IPS DF 6.9 (cell line): ENCODE results near the gene MTO1.
"Not testable (repeated sequence)": the region's sequence is repeated elsewhere in the genome, so short reads cannot be mapped to it uniquely, and the experiment has no call there.

Source experiments
- DNase-seq: peaks from one replicate; pipeline ENCODE4 v3.0.0-alpha.2; 2013; ENCODE audit warnings: low read depth, low spot score
- H3K27ac ChIP-seq: one replicate; pipeline ENCODE4 v1.5.1; 2013; ENCODE audit warnings: low read length, control low read depth
- H3K27me3 ChIP-seq: 2 replicates; pipeline ENCODE4 v1.6.1; 2013; ENCODE audit warnings: mild to moderate bottlenecking, low read length; ENCODE audit not compliant: control insufficient read depth, insufficient read depth
- H3K36me3 ChIP-seq: 2 replicates; pipeline ENCODE4 v1.6.1; 2013; ENCODE audit warnings: low read length; ENCODE audit not compliant: control insufficient read depth, insufficient read depth
- H3K4me1 ChIP-seq: 2 replicates; pipeline ENCODE4 v1.6.1; 2013; ENCODE audit warnings: low read length; ENCODE audit not compliant: control insufficient read depth, insufficient read depth
- H3K4me3 ChIP-seq: 2 replicates; pipeline ENCODE4 v1.5.1; 2013; ENCODE audit warnings: mild to moderate bottlenecking, low read length
- H3K9me3 ChIP-seq: 2 replicates; pipeline ENCODE4 v1.6.1; 2013; ENCODE audit warnings: low read length, inconsistent platforms; ENCODE audit not compliant: control insufficient read depth, insufficient read depth
- WGBS: extraction: QIAGEN DNeasy Blood & Tissue Kit; methylation state at CpG from one replicate; pipeline ENCODE4 v1.1.7; 2013; ENCODE audit warnings: mixed read lengths, missing lambda C conversion rate; ENCODE audit not compliant: insufficient read length, insufficient coverage; 5-methylcytosine and 5-hydroxymethylcytosine counted together

Gene MTO1

GRCh38 chr6:73459474-73459873, 2.1 kb upstream of the MTO1 start:
- H3K36me3 ChIP-seq, H3K27me3 ChIP-seq, H3K9me3 ChIP-seq, H3K4me1 ChIP-seq, H3K27ac ChIP-seq, DNase-seq, H3K4me3 ChIP-seq: not testable (repeated sequence)
- WGBS = no CpG with 5 or more reads among the region's 7 CpGs

- Histone ChIP-seq H3K36me3 (no peaks in the 10 kb centered on the region), H3K4me3 (no peak overlapping the region), H3K9me3 (no peaks in the 10 kb centered on the region), H3K27me3 (no peaks in the 10 kb centered on the region), H3K27ac (no peak overlapping the region), H3K4me1 (no peaks in the 10 kb centered on the region)
- WGBS = no CpG with 5 or more reads among the region's 5 CpGs
- DNase-seq = no peak
Observed at GRCh38 chr6:73460056-73460455, 1.5 kb upstream of the MTO1 start.

GRCh38 chr6:73471686-73472290, 10.3 kb downstream of the MTO1 start:
- no peaks in the 10 kb centered on the region for H3K9me3 ChIP-seq
- no peak overlapping the region for H3K27ac ChIP-seq
- no peak overlapping the region for H3K4me3 ChIP-seq
- H3K27me3 ChIP-seq = no peaks in the 10 kb centered on the region
- no peaks in the 10 kb centered on the region for H3K4me1 ChIP-seq
- WGBS = no CpG with 5 or more reads among the region's 2 CpGs
- H3K36me3 ChIP-seq = peaks cover 12% of the 10 kb centered on the region; the same call in 1 of the 2 replicates
- no peak for DNase-seq

- WGBS = no CpG with 5 or more reads among the region's 10 CpGs
- H3K4me3 ChIP-seq = no peak overlapping the region
- no peaks in the 10 kb centered on the region for H3K4me1 ChIP-seq
- H3K9me3 ChIP-seq = no peaks in the 10 kb centered on the region
- peaks cover 6% of the 10 kb centered on the region; the same call in 1 of the 2 replicates for H3K36me3 ChIP-seq
- no peak overlapping the region for H3K27ac ChIP-seq
- H3K27me3 ChIP-seq = no peaks in the 10 kb centered on the region
- DNase-seq = no peak
Observed at GRCh38 chr6:73476723-73477122, 15.2 kb downstream of the MTO1 start.

- Histone ChIP-seq H3K4me3 (no peak overlapping the region), H3K9me3 (no peaks in the 10 kb centered on the region), H3K4me1 (no peaks in the 10 kb centered on the region), H3K27ac (no peak overlapping the region), H3K27me3 (no peaks in the 10 kb centered on the region), H3K36me3 (peaks cover 11% of the 10 kb centered on the region; the same call in 1 of the 2 replicates)
- no peak for DNase-seq
- no CpG with 5 or more reads among the region's 4 CpGs for WGBS
Observed at GRCh38 chr6:73477407-73477806, 15.9 kb downstream of the MTO1 start.

- no peak overlapping the region for H3K27ac ChIP-seq
- no CpG with 5 or more reads among the region's 12 CpGs for WGBS
- DNase-seq = no peak
- no peaks in the 10 kb centered on the region for H3K9me3 ChIP-seq
- peaks cover 8% of the 10 kb centered on the region; the same call in 1 of the 2 replicates for H3K36me3 ChIP-seq
- no peaks in the 10 kb centered on the region for H3K4me1 ChIP-seq
- H3K4me3 ChIP-seq = no peak overlapping the region
- H3K27me3 ChIP-seq = no peaks in the 10 kb centered on the region
Observed at GRCh38 chr6:73481969-73482368, 20.4 kb downstream of the MTO1 start.

GRCh38 chr6:73484438-73484837, 22.9 kb downstream of the MTO1 start:
- DNase-seq = no peak
- no CpG with 5 or more reads among the region's 2 CpGs for WGBS
- no peak overlapping the region for H3K27ac ChIP-seq
- no peak overlapping the region for H3K4me3 ChIP-seq
- no peaks in the 10 kb centered on the region for H3K4me1 ChIP-seq
- no peaks in the 10 kb centered on the region for H3K9me3 ChIP-seq
- H3K27me3 ChIP-seq = no peaks in the 10 kb centered on the region
- H3K36me3 ChIP-seq = peaks cover 8% of the 10 kb centered on the region; the same call in 1 of the 2 replicates

- no peaks in the 10 kb centered on the region for H3K27me3 ChIP-seq
- H3K4me3 ChIP-seq = no peak overlapping the region
- WGBS = no CpG with 5 or more reads among the region's 7 CpGs
- H3K9me3 ChIP-seq = no peaks in the 10 kb centered on the region
- no peaks in the 10 kb centered on the region for H3K4me1 ChIP-seq
- no peak for DNase-seq
- H3K36me3 ChIP-seq = peaks cover 2% of the 10 kb centered on the region; the same call in 1 of the 2 replicates
- no peak overlapping the region for H3K27ac ChIP-seq
Observed at GRCh38 chr6:73487473-73487872, 25.9 kb downstream of the MTO1 start.

GRCh38 chr6:73491377-73491776, 29.8 kb downstream of the MTO1 start:
- Histone ChIP-seq H3K4me3 (no peak overlapping the region), H3K9me3 (no peaks in the 10 kb centered on the region), H3K27ac (no peak overlapping the region), H3K4me1 (no peaks in the 10 kb centered on the region), H3K27me3 (no peaks in the 10 kb centered on the region), H3K36me3 (peaks cover 3% of the 10 kb centered on the region; the same call in 1 of the 2 replicates)
- DNase-seq = no peak

- H3K9me3 ChIP-seq = no peaks in the 10 kb centered on the region
- no peaks in the 10 kb centered on the region for H3K27me3 ChIP-seq
- H3K4me1 ChIP-seq = no peaks in the 10 kb centered on the region
- H3K27ac ChIP-seq = no peak overlapping the region
- no CpG with 5 or more reads among the region's 3 CpGs for WGBS
- peaks cover 4% of the 10 kb centered on the region; the same call in 1 of the 2 replicates for H3K36me3 ChIP-seq
- DNase-seq = no peak
- no peak overlapping the region for H3K4me3 ChIP-seq
Observed at GRCh38 chr6:73497915-73498314, 36.4 kb downstream of the MTO1 start.
